Adrenal gland (tissue), 5 donors: Measurements from ENCODE around the gene SULF2.

Source experiments
- POLR2A ChIP-seq, 2 donors: fragments of 450-650 bp; IDR thresholded peaks; one replicate each; pipeline ENCODE4 v1.6.1; 2017; ENCODE audit warnings: antibody characterized with exemption in 2 of 2, mild to moderate bottlenecking in 2 of 2, moderate library complexity in 1 of 2
- TF ChIP-seq, protein P1 (sequence below), 6 experiments: fragments of 450-650 bp in 4 of 6; fragments of 200-600 bp in 2 of 6; sonication (generic) in 1 of 6; IDR thresholded peaks; 1 replicate in 5 of 6; 2 replicates in 1 of 6; pipeline versions ENCODE4 v1.5.1 to v1.8.0; 2016 to 2021; ENCODE audit warnings: antibody characterized with exemption in 6 of 6, mild to moderate bottlenecking in 2 of 6, moderate library complexity in 1 of 6
- donor health status: DM: no; HTN: no; CAD: no.

DNA sequence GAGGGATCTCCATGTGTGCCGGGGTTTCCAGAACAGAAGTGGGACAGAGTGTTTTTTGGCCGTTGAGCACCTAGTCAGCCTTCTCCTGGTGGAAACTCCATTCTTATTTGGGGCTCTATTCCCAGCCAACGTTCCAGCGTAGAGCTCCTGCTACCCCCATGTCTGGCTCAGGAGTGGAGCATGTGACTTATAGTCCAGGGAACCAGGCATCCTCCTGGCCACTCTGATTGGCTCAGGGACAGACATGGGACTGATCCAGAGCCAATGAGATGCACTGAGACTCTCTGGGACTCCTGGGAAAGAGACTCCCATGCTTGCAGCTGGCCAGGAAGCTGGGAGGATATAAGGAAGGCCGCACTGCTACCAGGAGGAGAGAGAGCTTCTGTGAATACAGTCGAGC, 87.1 kb downstream of the SULF2 start:
- no peak for TF ChIP-seq POLR2A (IDR thresholded peaks at IDR 0.05)
- TF ChIP-seq, protein P1, sequence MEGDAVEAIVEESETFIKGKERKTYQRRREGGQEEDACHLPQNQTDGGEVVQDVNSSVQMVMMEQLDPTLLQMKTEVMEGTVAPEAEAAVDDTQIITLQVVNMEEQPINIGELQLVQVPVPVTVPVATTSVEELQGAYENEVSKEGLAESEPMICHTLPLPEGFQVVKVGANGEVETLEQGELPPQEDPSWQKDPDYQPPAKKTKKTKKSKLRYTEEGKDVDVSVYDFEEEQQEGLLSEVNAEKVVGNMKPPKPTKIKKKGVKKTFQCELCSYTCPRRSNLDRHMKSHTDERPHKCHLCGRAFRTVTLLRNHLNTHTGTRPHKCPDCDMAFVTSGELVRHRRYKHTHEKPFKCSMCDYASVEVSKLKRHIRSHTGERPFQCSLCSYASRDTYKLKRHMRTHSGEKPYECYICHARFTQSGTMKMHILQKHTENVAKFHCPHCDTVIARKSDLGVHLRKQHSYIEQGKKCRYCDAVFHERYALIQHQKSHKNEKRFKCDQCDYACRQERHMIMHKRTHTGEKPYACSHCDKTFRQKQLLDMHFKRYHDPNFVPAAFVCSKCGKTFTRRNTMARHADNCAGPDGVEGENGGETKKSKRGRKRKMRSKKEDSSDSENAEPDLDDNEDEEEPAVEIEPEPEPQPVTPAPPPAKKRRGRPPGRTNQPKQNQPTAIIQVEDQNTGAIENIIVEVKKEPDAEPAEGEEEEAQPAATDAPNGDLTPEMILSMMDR (IDR thresholded peaks at IDR 0.05) = no peak
